Karpas-422 (cell line): ENCODE results near the gene METTL27. TPM values are rescaled to one million over a fixed set of nuclear protein-coding genes. Genes with fewer than 3 reads are reported as not detected.
"Not testable (repeated sequence)": the region's sequence is repeated elsewhere in the genome, so short reads cannot be mapped to it uniquely, and the experiment has no call there.

Source experiments
- DNase-seq: peaks from one replicate; pipeline ENCODE4 v3.0.0-alpha.2; 2015
- H2AFZ ChIP-seq: fragments of 200-600 bp; sonication (generic); 2 replicates; pipeline ENCODE4 v1.6.1; 2014; ENCODE audit warnings: antibody characterized with exemption, low read length, mixed read lengths
- H3K27ac ChIP-seq: fragments of 200-600 bp; sonication (generic); 2 replicates; pipeline ENCODE4 v1.5.1; 2014; ENCODE audit warnings: mild to moderate bottlenecking, low read length, moderate library complexity
- H3K27me3 ChIP-seq: fragments of 200-600 bp; sonication (generic); 2 replicates; pipeline ENCODE4 v1.6.1; 2014; ENCODE audit warnings: low read length, mixed read lengths
- H3K36me3 ChIP-seq: fragments of 200-600 bp; sonication (generic); 2 replicates; pipeline ENCODE4 v1.6.1; 2014; ENCODE audit warnings: low read length, mixed read lengths; ENCODE audit not compliant: insufficient read depth
- H3K4me1 ChIP-seq: fragments of 200-600 bp; sonication (generic); 2 replicates; pipeline ENCODE4 v1.6.1; 2014; ENCODE audit warnings: mild to moderate bottlenecking, low read length, mixed read lengths
- H3K4me2 ChIP-seq: fragments of 200-600 bp; sonication (generic); 2 replicates; pipeline ENCODE4 v1.6.1; 2014; ENCODE audit warnings: low read length, low read depth, mild to moderate bottlenecking; ENCODE audit not compliant: poor library complexity, severe bottlenecking
- H3K4me3 ChIP-seq: fragments of 200-600 bp; sonication (generic); 2 replicates; pipeline ENCODE4 v1.5.1; 2014; ENCODE audit warnings: mild to moderate bottlenecking, antibody characterized with exemption, low read length, mixed read lengths
- H3K79me2 ChIP-seq: fragments of 200-600 bp; sonication (generic); 2 replicates; pipeline ENCODE4 v1.6.1; 2014; ENCODE audit warnings: mild to moderate bottlenecking, low read length, mixed read lengths
- H3K9ac ChIP-seq: fragments of 200-600 bp; sonication (generic); 2 replicates; pipeline ENCODE4 v1.6.0; 2014; ENCODE audit warnings: low read length
- H3K9me2 ChIP-seq: fragments of 200-600 bp; sonication (generic), shearing (Covaris generic); replicated peaks from 2 replicates; pipeline ENCODE4 v1.6.0; 2014; ENCODE audit warnings: mild to moderate bottlenecking, low read length, moderate library complexity; ENCODE audit not compliant: insufficient read depth
- H3K9me3 ChIP-seq: fragments of 300-700, 200-600 bp; sonication (generic); 2 replicates; pipeline ENCODE4 v1.6.1; 2014; ENCODE audit warnings: low read length, mixed read lengths
- H4K20me1 ChIP-seq: fragments of 200-600 bp; sonication (generic); 2 replicates; pipeline ENCODE4 v1.6.1; 2014; ENCODE audit warnings: mild to moderate bottlenecking, antibody characterized with exemption, low read length, low read depth; ENCODE audit not compliant: insufficient read depth
- total RNA-seq: library from RNA; depleted of rRNA; stranded (reverse); fragments of >200 nt; shearing (Covaris generic); gene quantifications from 2 replicates; pipeline ENCODE4 v1.2.3, GENCODE V29; 2014; ENCODE audit warnings: low replicate concordance

METTL27 gene
- total RNA-seq, 1 experiment from 2014 or later = not detected

DNA sequence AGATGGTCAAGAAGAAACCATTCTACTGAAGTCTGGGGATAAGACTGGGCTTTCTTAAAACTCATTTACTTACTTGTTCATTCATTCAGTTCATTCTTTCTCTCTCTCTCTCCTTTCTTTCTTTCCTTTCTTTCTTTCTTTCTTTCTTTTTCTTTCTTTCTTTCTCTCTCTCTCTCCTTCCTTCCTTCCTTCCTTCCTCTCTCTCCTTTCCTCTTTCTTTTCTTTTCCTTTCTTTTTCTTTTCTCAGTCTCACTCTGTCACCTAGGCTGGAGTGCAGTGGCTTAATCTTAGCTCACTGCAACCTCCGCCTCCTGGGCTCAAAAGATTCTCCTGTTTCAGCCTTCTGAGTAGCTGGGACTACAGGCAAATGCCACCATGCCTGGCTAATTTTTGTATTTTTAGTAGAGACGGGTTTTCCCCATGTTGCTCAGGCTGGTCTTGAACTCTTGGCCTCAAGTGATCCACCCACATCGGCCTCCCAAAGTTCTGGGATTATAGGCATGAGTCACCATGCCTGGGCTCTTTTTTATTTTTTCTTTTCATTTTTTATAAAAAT lies 42.6 kb upstream of the METTL27 start:
- H3K4me2 ChIP-seq, H3K27me3 ChIP-seq, H3K4me1 ChIP-seq, DNase-seq, H3K4me3 ChIP-seq, H3K79me2 ChIP-seq, H4K20me1 ChIP-seq, H3K9me2 ChIP-seq, H3K9me3 ChIP-seq, H3K9ac ChIP-seq, H2AFZ ChIP-seq, H3K36me3 ChIP-seq, H3K27ac ChIP-seq: not testable (repeated sequence)

GRCh38 chr7:73882047-73882402 lies 39.7 kb upstream of the METTL27 start:
- no peak for DNase-seq
- Histone ChIP-seq H3K9ac (no peak overlapping the region), H3K36me3 (no peaks in the 10 kb centered on the region), H3K79me2 (no peaks in the 10 kb centered on the region), H4K20me1 (no peaks in the 10 kb centered on the region), H2AFZ (no peak overlapping the region), H3K9me3 (no peaks in the 10 kb centered on the region), H3K9me2 (no peaks in the 10 kb centered on the region), H3K27me3 (no peaks in the 10 kb centered on the region), H3K4me1 (no peaks in the 10 kb centered on the region), H3K4me2 (no peak overlapping the region), H3K27ac (no peak overlapping the region), H3K4me3 (no peak overlapping the region)

GRCh38 chr7:73881352-73882046 lies 39.2 kb upstream of the METTL27 start:
- no peaks in the 10 kb centered on the region for H3K9me2 ChIP-seq
- no peaks in the 10 kb centered on the region for H3K4me1 ChIP-seq
- H3K27ac ChIP-seq = no peak overlapping the region
- H3K79me2 ChIP-seq = no peaks in the 10 kb centered on the region
- no peak overlapping the region for H2AFZ ChIP-seq
- H3K4me3 ChIP-seq = no peak overlapping the region
- H3K9ac ChIP-seq = no peak overlapping the region
- no peaks in the 10 kb centered on the region for H3K27me3 ChIP-seq
- DNase-seq = no peak
- no peaks in the 10 kb centered on the region for H3K9me3 ChIP-seq
- no peaks in the 10 kb centered on the region for H3K36me3 ChIP-seq
- H4K20me1 ChIP-seq = no peaks in the 10 kb centered on the region
- no peak overlapping the region for H3K4me2 ChIP-seq

- Histone ChIP-seq H2AFZ (no peak overlapping the region), H3K27ac (no peak overlapping the region), H3K79me2 (no peaks in the 10 kb centered on the region), H3K36me3 (no peaks in the 10 kb centered on the region), H3K27me3 (no peaks in the 10 kb centered on the region), H3K9me2 (no peaks in the 10 kb centered on the region), H4K20me1 (no peaks in the 10 kb centered on the region), H3K4me3 (no peak overlapping the region), H3K9ac (no peak overlapping the region), H3K4me2 (no peak overlapping the region), H3K9me3 (no peaks in the 10 kb centered on the region), H3K4me1 (no peaks in the 10 kb centered on the region)
- no peak for DNase-seq
Observed at GRCh38 chr7:73880755-73881328, 38.5 kb upstream of the METTL27 start.

DNA sequence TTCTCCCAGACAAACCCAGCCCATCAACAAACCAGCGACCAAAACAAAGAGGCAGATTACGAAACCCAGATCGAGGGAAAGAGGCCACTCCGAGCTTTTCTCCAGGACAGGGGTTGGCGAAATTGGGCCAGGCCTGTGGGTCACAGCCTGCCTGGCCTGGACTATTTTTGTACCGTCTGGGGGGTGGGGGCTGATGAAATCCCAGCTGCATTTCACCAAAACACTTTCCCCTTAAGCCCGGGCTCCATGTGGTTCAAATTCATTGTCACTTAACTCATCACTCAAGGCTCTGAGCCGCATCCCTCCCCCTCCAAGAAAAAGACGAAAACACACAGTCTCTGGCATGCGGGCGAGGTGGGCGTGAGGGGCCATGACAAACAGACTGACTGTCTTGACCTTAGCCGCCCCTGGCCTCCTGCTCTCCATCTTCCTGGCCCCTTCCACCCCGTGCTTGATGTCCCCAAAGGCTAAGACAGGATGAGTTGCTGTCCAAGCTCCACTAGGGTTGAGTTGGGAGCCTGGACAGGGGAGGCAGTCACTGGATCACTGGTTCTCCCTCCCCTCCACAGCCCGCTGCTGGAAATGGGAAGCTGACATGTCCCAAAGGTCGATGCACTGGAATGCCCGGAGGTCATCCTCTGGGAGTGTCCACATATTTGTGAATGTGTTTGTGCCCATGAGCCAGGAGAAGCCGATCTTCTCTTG lies 37.8 kb upstream of the METTL27 start:
- H3K4me2 ChIP-seq = no peak overlapping the region
- H3K9ac ChIP-seq = no peak overlapping the region
- H3K9me2 ChIP-seq = no peaks in the 10 kb centered on the region
- no peaks in the 10 kb centered on the region for H3K27me3 ChIP-seq
- no peaks in the 10 kb centered on the region for H3K79me2 ChIP-seq
- DNase-seq = no peak
- H3K4me3 ChIP-seq = no peak overlapping the region
- no peaks in the 10 kb centered on the region for H3K9me3 ChIP-seq
- no peak overlapping the region for H2AFZ ChIP-seq
- H3K36me3 ChIP-seq = no peaks in the 10 kb centered on the region
- H3K4me1 ChIP-seq = no peaks in the 10 kb centered on the region
- no peak overlapping the region for H3K27ac ChIP-seq
- H4K20me1 ChIP-seq = no peaks in the 10 kb centered on the region

DNA sequence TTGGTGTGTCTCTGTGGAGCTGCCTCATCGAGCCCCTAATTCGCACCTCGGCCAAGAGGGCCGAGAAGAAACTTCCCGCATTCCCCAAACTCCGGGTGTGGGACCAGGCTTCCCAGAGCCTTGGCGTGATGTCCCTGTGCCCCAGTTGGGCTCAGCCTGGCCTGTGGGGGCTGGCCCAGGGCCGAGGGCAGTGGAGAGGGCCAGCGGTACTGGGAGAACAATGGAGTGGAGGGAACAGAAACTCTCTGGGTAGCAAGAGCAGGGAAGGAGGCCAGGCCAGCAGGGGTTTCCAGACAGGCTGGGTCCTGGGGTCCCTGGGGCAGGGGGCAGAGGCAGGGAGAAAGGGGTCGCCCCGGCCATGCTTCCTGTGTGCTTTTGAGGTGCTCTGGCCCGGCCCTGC lies 34.7 kb upstream of the METTL27 start:
- Histone ChIP-seq H3K27ac (no peak overlapping the region), H3K9ac (no peak overlapping the region), H4K20me1 (no peaks in the 10 kb centered on the region), H3K9me3 (no peaks in the 10 kb centered on the region), H3K4me3 (no peak overlapping the region), H3K9me2 (no peaks in the 10 kb centered on the region), H3K27me3 (no peaks in the 10 kb centered on the region), H3K79me2 (no peaks in the 10 kb centered on the region), H3K36me3 (no peaks in the 10 kb centered on the region), H3K4me1 (no peaks in the 10 kb centered on the region), H2AFZ (no peak overlapping the region), H3K4me2 (no peak overlapping the region)
- no peak for DNase-seq

- H4K20me1 ChIP-seq = no peaks in the 10 kb centered on the region
- H3K9me2 ChIP-seq = no peaks in the 10 kb centered on the region
- H3K36me3 ChIP-seq = no peaks in the 10 kb centered on the region
- H3K27ac ChIP-seq = no peak overlapping the region
- H3K79me2 ChIP-seq = no peaks in the 10 kb centered on the region
- H3K4me2 ChIP-seq = no peak overlapping the region
- H3K9me3 ChIP-seq = no peaks in the 10 kb centered on the region
- DNase-seq = no peak
- no peaks in the 10 kb centered on the region for H3K4me1 ChIP-seq
- H3K9ac ChIP-seq = no peak overlapping the region
- H2AFZ ChIP-seq = no peak overlapping the region
- H3K27me3 ChIP-seq = no peaks in the 10 kb centered on the region
- no peak overlapping the region for H3K4me3 ChIP-seq
Observed at GRCh38 chr7:73876361-73876760, 34.0 kb upstream of the METTL27 start.

DNA sequence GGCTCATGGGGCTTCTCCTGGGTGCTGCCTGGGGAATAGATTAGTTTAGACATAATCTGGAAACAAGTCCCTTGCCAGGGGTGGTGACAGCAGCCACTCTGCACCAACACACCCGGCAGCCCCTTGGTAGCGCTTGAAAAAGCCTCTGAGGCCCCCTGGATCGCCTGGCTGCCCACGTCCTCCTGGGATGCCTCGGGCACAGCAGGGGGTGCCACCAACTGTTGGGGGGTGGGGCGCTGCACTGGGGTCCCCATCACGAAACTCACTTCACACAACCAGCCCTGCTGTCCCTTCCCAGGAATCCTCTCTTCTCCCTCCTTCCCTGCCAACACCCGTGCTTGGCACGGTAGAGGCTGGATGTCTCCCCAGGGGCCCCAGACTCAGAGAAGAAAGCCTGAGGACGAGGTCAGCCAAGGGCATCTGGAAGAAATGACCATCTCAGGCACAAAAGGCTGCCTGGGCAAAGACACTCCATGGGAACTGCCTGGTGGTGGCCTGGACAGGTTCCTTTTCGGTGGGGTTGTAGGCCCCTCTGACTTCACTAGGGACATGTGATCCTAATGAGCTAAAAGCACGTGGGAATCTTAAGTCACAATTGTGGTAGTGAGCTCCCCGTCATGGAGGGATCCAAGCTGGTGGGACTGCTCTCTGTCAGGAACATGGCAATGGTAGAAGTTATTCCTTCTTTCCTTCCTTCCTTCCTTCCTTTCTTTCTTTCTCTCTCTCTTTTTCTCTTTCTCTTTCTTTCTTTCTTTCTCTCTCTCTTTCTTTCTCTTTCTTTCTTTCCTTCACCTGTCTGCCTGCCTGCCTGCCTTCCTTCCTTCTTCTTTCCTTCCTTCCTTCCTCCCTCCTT lies 30.0 kb upstream of the METTL27 start:
- Histone ChIP-seq H3K9me2 (no peaks in the 10 kb centered on the region), H3K9ac (no peak overlapping the region), H2AFZ (no peak overlapping the region), H3K4me3 (no peak overlapping the region), H3K9me3 (no peaks in the 10 kb centered on the region), H4K20me1 (no peaks in the 10 kb centered on the region), H3K4me1 (no peaks in the 10 kb centered on the region), H3K4me2 (no peak overlapping the region), H3K27ac (no peak overlapping the region), H3K79me2 (no peaks in the 10 kb centered on the region), H3K27me3 (no peaks in the 10 kb centered on the region), H3K36me3 (no peaks in the 10 kb centered on the region)
- no peak for DNase-seq
